Loucy (cell line): ENCODE results near the gene CAB39.
"Not testable (repeated sequence)": the region's sequence is repeated elsewhere in the genome, so short reads cannot be mapped to it uniquely, and the experiment has no call there.

Experiments
- H2AFZ ChIP-seq: fragments of 200-600 bp; sonication (generic); 2 replicates; pipeline ENCODE4 v1.6.0; 2016; ENCODE audit warnings: antibody characterized with exemption, mild to moderate bottlenecking, low read length, moderate library complexity
- H3F3A ChIP-seq: fragments of 200-600 bp; 2 replicates; pipeline ENCODE4 v1.6.0; 2016; ENCODE audit warnings: antibody characterized with exemption, low read depth, mild to moderate bottlenecking
- H3K27me3 ChIP-seq: fragments of 200-600 bp; sonication (generic); 2 replicates; pipeline ENCODE4 v1.6.1; 2014; ENCODE audit warnings: low read length, mild to moderate bottlenecking; ENCODE audit not compliant: insufficient read depth, poor library complexity, severe bottlenecking
- H3K36me3 ChIP-seq: fragments of 200-600 bp; sonication (generic); 2 replicates; pipeline ENCODE4 v1.6.1; 2016; ENCODE audit warnings: low read length; ENCODE audit not compliant: insufficient read depth
- H3K4me1 ChIP-seq: fragments of 200-600 bp; sonication (generic); 2 replicates; pipeline ENCODE4 v1.5.1; 2014; ENCODE audit warnings: low read length, mild to moderate bottlenecking; ENCODE audit not compliant: insufficient read depth, poor library complexity, severe bottlenecking
- H3K4me2 ChIP-seq: fragments of 200-600 bp; sonication (generic); 2 replicates; pipeline ENCODE4 v1.6.0; 2014; ENCODE audit warnings: antibody characterized with exemption, low read length, low read depth, mild to moderate bottlenecking; ENCODE audit not compliant: poor library complexity, severe bottlenecking
- H3K4me3 ChIP-seq: fragments of 200-600 bp; sonication (generic); 2 replicates; pipeline ENCODE4 v1.5.1; 2014; ENCODE audit warnings: low read length, mild to moderate bottlenecking, mixed read lengths; ENCODE audit not compliant: poor library complexity, severe bottlenecking
- H3K79me2 ChIP-seq: fragments of 200-600 bp; sonication (generic); 2 replicates; pipeline ENCODE4 v1.6.1; 2014; ENCODE audit warnings: low read length; ENCODE audit not compliant: insufficient read depth
- H3K9ac ChIP-seq: fragments of 200-600 bp; sonication (generic); 2 replicates; pipeline ENCODE4 v1.6.0; 2014; ENCODE audit warnings: mild to moderate bottlenecking, low read depth, low read length, moderate library complexity; ENCODE audit not compliant: poor library complexity, severe bottlenecking
- H3K9me2 ChIP-seq: fragments of 200-600 bp; sonication (generic); replicated peaks from 2 replicates; pipeline ENCODE4 v1.6.1; 2016; ENCODE audit warnings: low read depth, low read length, mixed read lengths
- H3K9me3 ChIP-seq: fragments of 200-600 bp; sonication (generic); 2 replicates; pipeline ENCODE4 v1.6.1; 2014; ENCODE audit warnings: mild to moderate bottlenecking, antibody characterized with exemption, low read length, low read depth; ENCODE audit not compliant: insufficient read depth
- H4K20me1 ChIP-seq: fragments of 200-600 bp; sonication (generic); 2 replicates; pipeline ENCODE4 v1.6.0; 2014; ENCODE audit warnings: antibody characterized with exemption, low read length, mild to moderate bottlenecking; ENCODE audit not compliant: insufficient read depth, poor library complexity, severe bottlenecking
- EZH2phosphoT487 ChIP-seq: fragments of 200-600 bp; IDR thresholded peaks from 2 replicates; pipeline ENCODE4 v1.6.1; 2018; ENCODE audit warnings: antibody characterized with exemption, mild to moderate bottlenecking, moderate library complexity, borderline replicate concordance
- TF ChIP-seq, protein P1 (sequence below): fragments of 200-600 bp; sonication (generic); conservative IDR thresholded peaks from 2 replicates; pipeline ENCODE4 v1.5.1; 2014; ENCODE audit warnings: mild to moderate bottlenecking, antibody characterized with exemption, low read length

Gene CAB39

GRCh38 chr2:230696670-230697069 is 16.0 kb upstream of the CAB39 start:
- H3K4me3 ChIP-seq: no peak overlapping the region
- H3K9me2 ChIP-seq: no peaks in the 10 kb centered on the region
- no peak overlapping the region for H3K9ac ChIP-seq
- no peaks in the 10 kb centered on the region for H3F3A ChIP-seq
- no peak overlapping the region for H2AFZ ChIP-seq
- TF ChIP-seq, protein P1, sequence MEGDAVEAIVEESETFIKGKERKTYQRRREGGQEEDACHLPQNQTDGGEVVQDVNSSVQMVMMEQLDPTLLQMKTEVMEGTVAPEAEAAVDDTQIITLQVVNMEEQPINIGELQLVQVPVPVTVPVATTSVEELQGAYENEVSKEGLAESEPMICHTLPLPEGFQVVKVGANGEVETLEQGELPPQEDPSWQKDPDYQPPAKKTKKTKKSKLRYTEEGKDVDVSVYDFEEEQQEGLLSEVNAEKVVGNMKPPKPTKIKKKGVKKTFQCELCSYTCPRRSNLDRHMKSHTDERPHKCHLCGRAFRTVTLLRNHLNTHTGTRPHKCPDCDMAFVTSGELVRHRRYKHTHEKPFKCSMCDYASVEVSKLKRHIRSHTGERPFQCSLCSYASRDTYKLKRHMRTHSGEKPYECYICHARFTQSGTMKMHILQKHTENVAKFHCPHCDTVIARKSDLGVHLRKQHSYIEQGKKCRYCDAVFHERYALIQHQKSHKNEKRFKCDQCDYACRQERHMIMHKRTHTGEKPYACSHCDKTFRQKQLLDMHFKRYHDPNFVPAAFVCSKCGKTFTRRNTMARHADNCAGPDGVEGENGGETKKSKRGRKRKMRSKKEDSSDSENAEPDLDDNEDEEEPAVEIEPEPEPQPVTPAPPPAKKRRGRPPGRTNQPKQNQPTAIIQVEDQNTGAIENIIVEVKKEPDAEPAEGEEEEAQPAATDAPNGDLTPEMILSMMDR: no peak
- TF ChIP-seq EZH2phosphoT487: no peak
- H3K4me2 ChIP-seq: no peak overlapping the region
- H3K79me2 ChIP-seq: no peaks in the 10 kb centered on the region
- H3K9me3 ChIP-seq: no peaks in the 10 kb centered on the region
- no peaks in the 10 kb centered on the region for H4K20me1 ChIP-seq
- H3K4me1 ChIP-seq: no peaks in the 10 kb centered on the region
- H3K27me3 ChIP-seq: no peaks in the 10 kb centered on the region
- no peaks in the 10 kb centered on the region for H3K36me3 ChIP-seq

GRCh38 chr2:230697676-230698075 is 15.0 kb upstream of the CAB39 start:
- Histone ChIP-seq H2AFZ (no peak overlapping the region), H4K20me1 (no peaks in the 10 kb centered on the region), H3K36me3 (no peaks in the 10 kb centered on the region), H3F3A (no peaks in the 10 kb centered on the region), H3K4me2 (no peak overlapping the region), H3K4me1 (no peaks in the 10 kb centered on the region), H3K9ac (no peak overlapping the region), H3K27me3 (no peaks in the 10 kb centered on the region), H3K9me2 (no peaks in the 10 kb centered on the region), H3K4me3 (no peak overlapping the region), H3K79me2 (no peaks in the 10 kb centered on the region), H3K9me3 (no peaks in the 10 kb centered on the region)
- TF ChIP-seq, protein P1: no peak
- no peak for TF ChIP-seq EZH2phosphoT487

- not testable (repeated sequence) for H3K4me2 ChIP-seq, H3K9me2 ChIP-seq, H3K4me3 ChIP-seq, H3K36me3 ChIP-seq, H3K4me1 ChIP-seq, H3K9ac ChIP-seq, H4K20me1 ChIP-seq, H3F3A ChIP-seq, H3K27me3 ChIP-seq, H3K79me2 ChIP-seq, H3K9me3 ChIP-seq, H2AFZ ChIP-seq
Observed at GRCh38 chr2:230698753-230699152, 13.9 kb upstream of the CAB39 start.

DNA sequence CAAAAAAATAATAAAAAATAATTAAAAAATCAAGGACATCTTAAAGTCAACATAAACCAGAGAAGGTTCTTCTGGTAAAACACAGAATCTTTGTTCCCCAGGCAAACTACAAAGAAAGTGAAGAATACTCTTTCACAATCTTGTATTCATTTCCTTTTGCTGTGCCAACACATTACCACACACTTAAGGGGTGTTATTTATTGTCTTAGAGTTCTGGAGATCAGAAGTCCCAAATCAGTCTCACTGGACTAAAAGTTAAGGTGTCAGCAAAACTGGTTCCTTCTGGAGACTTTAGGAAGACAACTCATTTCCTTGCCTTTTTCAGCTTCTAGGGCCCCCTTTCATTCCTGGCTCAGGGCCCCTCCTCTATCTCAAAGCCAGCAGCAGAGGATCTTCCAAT is 12.2 kb upstream of the CAB39 start:
- H3K4me1 ChIP-seq: no peaks in the 10 kb centered on the region
- no peaks in the 10 kb centered on the region for H3K9me3 ChIP-seq
- H3K9me2 ChIP-seq: no peaks in the 10 kb centered on the region
- no peak overlapping the region for H3K4me3 ChIP-seq
- TF ChIP-seq, protein P1: no peak
- TF ChIP-seq EZH2phosphoT487: no peak
- no peak overlapping the region for H3K9ac ChIP-seq
- no peaks in the 10 kb centered on the region for H4K20me1 ChIP-seq
- H3K4me2 ChIP-seq: no peak overlapping the region
- no peak overlapping the region for H2AFZ ChIP-seq
- no peaks in the 10 kb centered on the region for H3F3A ChIP-seq
- no peaks in the 10 kb centered on the region for H3K36me3 ChIP-seq
- H3K27me3 ChIP-seq: no peaks in the 10 kb centered on the region
- H3K79me2 ChIP-seq: no peaks in the 10 kb centered on the region
